SK-N-SH treated with all-trans-retinoic acid at 6 μM for 48 hours (cell line): Measurements from ENCODE around the gene MAOA.

Source experiments
- BACH2 ChIP-seq: fragments of 250-450 bp; sonication (Bioruptor Pico); IDR thresholded peaks from 2 replicates; pipeline ENCODE4 v1.9.0; 2021; ENCODE audit warnings: mild to moderate bottlenecking, borderline replicate concordance
- TF ChIP-seq, protein P1 (sequence below): fragments of 250-450 bp; sonication (Bioruptor Pico); IDR thresholded peaks from 2 replicates; pipeline ENCODE4 v1.8.0; 2020; ENCODE audit warnings: mild to moderate bottlenecking, moderate library complexity, borderline replicate concordance
- TF ChIP-seq, protein P2 (sequence below): fragments of 250-450 bp; sonication (Bioruptor Pico); IDR thresholded peaks from 2 replicates; pipeline ENCODE4 v1.8.0; 2021; ENCODE audit warnings: low read depth, mild to moderate bottlenecking, moderate library complexity, borderline replicate concordance

DNA sequence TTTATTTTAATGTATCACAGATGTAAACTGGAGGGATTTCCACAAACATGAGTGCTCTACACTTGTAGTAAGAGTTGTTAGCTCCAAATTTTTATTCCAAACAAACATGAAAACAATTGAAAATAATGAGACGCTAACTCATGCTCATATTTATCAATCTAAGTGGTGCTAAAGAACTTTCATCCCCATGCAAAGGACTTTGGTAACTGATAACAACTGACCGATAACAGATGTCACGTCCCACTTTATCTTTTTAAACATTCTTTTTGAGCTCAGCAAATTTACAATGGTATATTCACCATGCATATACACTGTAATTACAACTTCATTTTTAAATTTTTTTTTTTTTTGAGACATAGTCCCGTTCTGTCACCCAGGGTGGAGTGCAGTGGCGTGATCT, 15.6 kb upstream of the MAOA start:
- no peak for TF ChIP-seq BACH2 (CRISPR knock-in tag)
- TF ChIP-seq, protein P1, sequence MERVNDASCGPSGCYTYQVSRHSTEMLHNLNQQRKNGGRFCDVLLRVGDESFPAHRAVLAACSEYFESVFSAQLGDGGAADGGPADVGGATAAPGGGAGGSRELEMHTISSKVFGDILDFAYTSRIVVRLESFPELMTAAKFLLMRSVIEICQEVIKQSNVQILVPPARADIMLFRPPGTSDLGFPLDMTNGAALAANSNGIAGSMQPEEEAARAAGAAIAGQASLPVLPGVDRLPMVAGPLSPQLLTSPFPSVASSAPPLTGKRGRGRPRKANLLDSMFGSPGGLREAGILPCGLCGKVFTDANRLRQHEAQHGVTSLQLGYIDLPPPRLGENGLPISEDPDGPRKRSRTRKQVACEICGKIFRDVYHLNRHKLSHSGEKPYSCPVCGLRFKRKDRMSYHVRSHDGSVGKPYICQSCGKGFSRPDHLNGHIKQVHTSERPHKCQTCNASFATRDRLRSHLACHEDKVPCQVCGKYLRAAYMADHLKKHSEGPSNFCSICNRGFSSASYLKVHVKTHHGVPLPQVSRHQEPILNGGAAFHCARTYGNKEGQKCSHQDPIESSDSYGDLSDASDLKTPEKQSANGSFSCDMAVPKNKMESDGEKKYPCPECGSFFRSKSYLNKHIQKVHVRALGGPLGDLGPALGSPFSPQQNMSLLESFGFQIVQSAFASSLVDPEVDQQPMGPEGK (CRISPR knock-in tag): no peak
- TF ChIP-seq, protein P2, sequence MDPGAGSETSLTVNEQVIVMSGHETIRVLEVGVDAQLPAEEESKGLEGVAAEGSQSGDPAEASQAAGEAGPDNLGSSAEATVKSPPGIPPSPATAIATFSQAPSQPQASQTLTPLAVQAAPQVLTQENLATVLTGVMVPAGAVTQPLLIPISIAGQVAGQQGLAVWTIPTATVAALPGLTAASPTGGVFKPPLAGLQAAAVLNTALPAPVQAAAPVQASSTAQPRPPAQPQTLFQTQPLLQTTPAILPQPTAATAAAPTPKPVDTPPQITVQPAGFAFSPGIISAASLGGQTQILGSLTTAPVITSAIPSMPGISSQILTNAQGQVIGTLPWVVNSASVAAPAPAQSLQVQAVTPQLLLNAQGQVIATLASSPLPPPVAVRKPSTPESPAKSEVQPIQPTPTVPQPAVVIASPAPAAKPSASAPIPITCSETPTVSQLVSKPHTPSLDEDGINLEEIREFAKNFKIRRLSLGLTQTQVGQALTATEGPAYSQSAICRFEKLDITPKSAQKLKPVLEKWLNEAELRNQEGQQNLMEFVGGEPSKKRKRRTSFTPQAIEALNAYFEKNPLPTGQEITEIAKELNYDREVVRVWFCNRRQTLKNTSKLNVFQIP (CRISPR knock-in tag): no peak
